Activated CD4-positive, alpha-beta T cell treated with anti-CD3 and anti-CD28 coated beads, Interleukin-2, amount 50 U/mL, for 24 hours (primary cell): ENCODE results near the gene NPFF.
A peak's percentile ranks its signal among the peaks of the same experiment; 100 is the strongest.
"Not testable (repeated sequence)": the region's sequence is repeated elsewhere in the genome, so short reads cannot be mapped to it uniquely, and the experiment has no call there.

Experiments
- DNase-seq, 2 donors: peaks; one replicate each; pipeline ENCODE4 v3.0.0-alpha.2; 2020; ENCODE audit warnings: low read depth in 1 of 2, low spot score in 1 of 2

Gene NPFF

GRCh38 chr12:53496752-53497032, 10.6 kb downstream of the NPFF start:
- DNase-seq, result no peak

GRCh38 chr12:53495903-53496751, 11.2 kb downstream of the NPFF start:
- DNase-seq, result no peak

- no peak for DNase-seq
Observed at GRCh38 chr12:53493610-53494391, 13.5 kb downstream of the NPFF start.

- peak; percentile 69 to 76 for DNase-seq
Observed at GRCh38 chr12:53492830-53493609, 14.3 kb downstream of the NPFF start.

GRCh38 chr12:53492188-53492587, 15.1 kb downstream of the NPFF start:
- no peak for DNase-seq

- DNase-seq, result no peak
Observed at GRCh38 chr12:53489242-53489864, 17.9 kb downstream of the NPFF start.

GRCh38 chr12:53486736-53487487, 20.4 kb downstream of the NPFF start:
- no peak for DNase-seq

GRCh38 chr12:53485955-53486735, 21.1 kb downstream of the NPFF start:
- DNase-seq, result no peak

GRCh38 chr12:53484686-53485575, 22.4 kb downstream of the NPFF start:
- no peak for DNase-seq

GRCh38 chr12:53483979-53484377, 23.3 kb downstream of the NPFF start:
- no peak for DNase-seq

- DNase-seq, result no peak
Observed at GRCh38 chr12:53483225-53483978, 23.9 kb downstream of the NPFF start.

- DNase-seq, result no peak
Observed at GRCh38 chr12:53482626-53483168, 24.6 kb downstream of the NPFF start.

- no peak for DNase-seq
Observed at GRCh38 chr12:53481939-53482586, 25.2 kb downstream of the NPFF start.

GRCh38 chr12:53481458-53481857, 25.8 kb downstream of the NPFF start:
- not testable (repeated sequence) for DNase-seq

- DNase-seq, result no peak
Observed at GRCh38 chr12:53480491-53481442, 26.5 kb downstream of the NPFF start.

GRCh38 chr12:53479331-53479730, 28.0 kb downstream of the NPFF start:
- DNase-seq, result no peak
